Effector memory CD4-positive, alpha-beta T cell (primary cell): ENCODE results near the gene MPP3.

ENCODE experiments used
- DNase-seq, 3 donors: peaks; one replicate each; pipeline ENCODE4 v3.0.0-alpha.2; 2020
- H3K27ac ChIP-seq: 2 replicates; pipeline ENCODE4 v1.7.0; 2013; ENCODE audit warnings: mild to moderate bottlenecking, low read length, moderate library complexity; ENCODE audit not compliant: insufficient read depth, poor library complexity, severe bottlenecking
- H3K27me3 ChIP-seq: replicated peaks from 2 replicates; pipeline ENCODE4 v1.7.0; 2013; ENCODE audit warnings: mild to moderate bottlenecking, low read length; ENCODE audit not compliant: insufficient read depth, control insufficient read depth, poor library complexity, severe bottlenecking
- H3K36me3 ChIP-seq: 2 replicates; pipeline ENCODE4 v1.7.0; 2013; ENCODE audit warnings: mild to moderate bottlenecking, low read length, moderate library complexity; ENCODE audit not compliant: control insufficient read depth, insufficient read depth
- H3K4me1 ChIP-seq: 2 replicates; pipeline ENCODE4 v1.7.0; 2013; ENCODE audit warnings: low read length, mild to moderate bottlenecking; ENCODE audit not compliant: control insufficient read depth, insufficient read depth, poor library complexity, severe bottlenecking
- H3K4me3 ChIP-seq: 2 replicates; pipeline ENCODE4 v1.7.0; 2013; ENCODE audit warnings: low read length, low read depth, mild to moderate bottlenecking; ENCODE audit not compliant: insufficient read depth, poor library complexity, severe bottlenecking
- H3K9me3 ChIP-seq: 2 replicates; pipeline ENCODE4 v1.7.0; 2013; ENCODE audit warnings: mild to moderate bottlenecking, low read length, moderate library complexity; ENCODE audit not compliant: control insufficient read depth
- total RNA-seq, 3 donors: gene quantifications; one replicate each; lab custom pipeline; 2026; lab: John Stamatoyannopoulos, UW

Gene MPP3, protein sequence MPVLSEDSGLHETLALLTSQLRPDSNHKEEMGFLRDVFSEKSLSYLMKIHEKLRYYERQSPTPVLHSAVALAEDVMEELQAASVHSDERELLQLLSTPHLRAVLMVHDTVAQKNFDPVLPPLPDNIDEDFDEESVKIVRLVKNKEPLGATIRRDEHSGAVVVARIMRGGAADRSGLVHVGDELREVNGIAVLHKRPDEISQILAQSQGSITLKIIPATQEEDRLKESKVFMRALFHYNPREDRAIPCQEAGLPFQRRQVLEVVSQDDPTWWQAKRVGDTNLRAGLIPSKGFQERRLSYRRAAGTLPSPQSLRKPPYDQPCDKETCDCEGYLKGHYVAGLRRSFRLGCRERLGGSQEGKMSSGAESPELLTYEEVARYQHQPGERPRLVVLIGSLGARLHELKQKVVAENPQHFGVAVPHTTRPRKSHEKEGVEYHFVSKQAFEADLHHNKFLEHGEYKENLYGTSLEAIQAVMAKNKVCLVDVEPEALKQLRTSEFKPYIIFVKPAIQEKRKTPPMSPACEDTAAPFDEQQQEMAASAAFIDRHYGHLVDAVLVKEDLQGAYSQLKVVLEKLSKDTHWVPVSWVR
- 0.52 to 1.0 (median 0.58) reads per million in 3 donors for total RNA-seq

GRCh38 chr17:43832976-43833829 lies at the start of gene MPP3:
TSS of gene MPP3 (minus strand) at chr17:43833146. CDS start at chr17:43831906, 1,240 bp downstream.
- H3K27me3 ChIP-seq: peaks cover 4% of the 10 kb centered on the region
- no peaks in the 10 kb centered on the region for H3K9me3 ChIP-seq
- peak within 1 kb of the TSS; percentile 50 for H3K4me3 ChIP-seq
- no peak within 1 kb of the TSS for H3K27ac ChIP-seq
- peak; percentile 4 to 32 (median 17) for DNase-seq
- H3K4me1 ChIP-seq: peaks cover 7% of the 10 kb centered on the region
- H3K36me3 ChIP-seq: no peaks in the 10 kb centered on the region

- Histone ChIP-seq H3K27me3 (no peaks in the 10 kb centered on the region), H3K9me3 (no peaks in the 10 kb centered on the region), H3K4me3 (no peak overlapping the region), H3K27ac (no peak overlapping the region), H3K36me3 (no peaks in the 10 kb centered on the region), H3K4me1 (no peaks in the 10 kb centered on the region)
- DNase-seq: no peak
These were observed 49.0 kb upstream of the MPP3 start for GRCh38 chr17:43881758-43882505.

GRCh38 chr17:43881181-43881580 lies 48.2 kb upstream of the MPP3 start:
- no peaks in the 10 kb centered on the region for H3K27me3 ChIP-seq
- no peaks in the 10 kb centered on the region for H3K9me3 ChIP-seq
- no peak overlapping the region for H3K4me3 ChIP-seq
- no peaks in the 10 kb centered on the region for H3K36me3 ChIP-seq
- no peak overlapping the region for H3K27ac ChIP-seq
- no peaks in the 10 kb centered on the region for H3K4me1 ChIP-seq
- DNase-seq: no peak

- Histone ChIP-seq H3K4me3 (no peak overlapping the region), H3K27me3 (no peaks in the 10 kb centered on the region), H3K9me3 (no peaks in the 10 kb centered on the region), H3K4me1 (no peaks in the 10 kb centered on the region), H3K36me3 (no peaks in the 10 kb centered on the region), H3K27ac (no peak overlapping the region)
- peak in 1 of 3 donors; percentile 12 for DNase-seq
These were observed 47.6 kb upstream of the MPP3 start for GRCh38 chr17:43880420-43880991.

GRCh38 chr17:43879723-43880419 lies 46.9 kb upstream of the MPP3 start:
- no peaks in the 10 kb centered on the region for H3K27me3 ChIP-seq
- H3K27ac ChIP-seq: no peak overlapping the region
- H3K4me1 ChIP-seq: no peaks in the 10 kb centered on the region
- no peak overlapping the region for H3K4me3 ChIP-seq
- H3K36me3 ChIP-seq: no peaks in the 10 kb centered on the region
- no peak for DNase-seq
- no peaks in the 10 kb centered on the region for H3K9me3 ChIP-seq

- H3K9me3 ChIP-seq: no peaks in the 10 kb centered on the region
- no peak overlapping the region for H3K4me3 ChIP-seq
- H3K27me3 ChIP-seq: no peaks in the 10 kb centered on the region
- no peaks in the 10 kb centered on the region for H3K4me1 ChIP-seq
- no peak overlapping the region for H3K27ac ChIP-seq
- no peaks in the 10 kb centered on the region for H3K36me3 ChIP-seq
- DNase-seq: peak in 2 of 3 donors; percentile 11 to 42
These were observed 45.6 kb upstream of the MPP3 start for GRCh38 chr17:43878260-43879175.

DNA sequence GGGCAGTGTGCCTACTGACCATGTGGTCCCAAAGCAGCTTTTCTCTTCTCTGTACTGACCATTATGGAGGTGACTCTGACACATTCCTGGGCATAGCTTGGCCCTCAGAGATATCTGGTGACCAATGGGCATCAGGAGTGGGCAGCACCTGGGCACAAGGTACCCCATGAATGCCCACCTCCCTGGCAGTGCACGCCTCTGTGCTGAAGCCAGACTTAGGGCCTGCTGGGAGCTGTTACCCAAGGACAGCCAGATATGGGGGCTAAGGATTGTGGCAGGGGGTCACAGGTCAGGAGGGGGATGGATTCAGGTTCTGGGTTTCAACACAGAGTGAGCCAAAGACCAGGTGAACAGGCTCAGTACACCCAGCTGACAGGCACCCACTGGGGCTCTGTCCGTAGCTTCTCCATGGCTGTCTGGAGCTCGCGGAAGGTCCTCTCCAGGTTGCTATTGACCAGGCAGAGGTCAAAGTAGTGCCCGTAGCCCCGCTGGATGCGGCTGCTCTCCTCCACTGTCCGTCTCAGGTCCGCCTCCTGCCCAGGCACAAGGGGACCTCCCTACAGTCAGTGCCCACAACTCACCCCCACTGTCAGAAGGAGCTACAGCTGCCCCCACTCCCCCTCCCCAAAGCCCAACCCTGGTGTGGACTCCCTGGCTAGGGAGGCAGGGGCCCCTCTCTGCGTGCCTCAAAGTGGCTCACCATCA lies 44.7 kb upstream of the MPP3 start:
- Histone ChIP-seq H3K9me3 (no peaks in the 10 kb centered on the region), H3K27ac (no peak overlapping the region)

DNA sequence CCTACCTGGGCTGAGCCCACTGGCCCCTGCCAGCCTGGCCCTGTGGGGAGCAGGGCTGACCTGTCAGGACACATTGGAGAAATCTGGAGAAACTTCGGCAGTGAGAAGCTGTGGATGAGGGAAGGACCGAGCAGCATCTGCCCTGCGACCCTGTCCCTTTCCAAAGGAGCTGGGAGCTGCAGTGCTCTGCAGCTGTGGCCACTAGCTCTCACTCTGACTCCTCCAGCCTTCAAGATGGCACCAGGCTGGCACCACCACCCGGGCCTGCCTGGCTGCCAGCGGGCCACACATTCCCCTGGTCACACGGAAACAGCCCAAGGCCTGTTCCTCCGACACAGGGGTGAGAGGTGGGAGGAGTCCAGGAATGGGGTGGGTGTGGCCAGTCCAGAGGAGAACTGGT lies 44.1 kb upstream of the MPP3 start:
- H3K4me3 ChIP-seq: no peak overlapping the region
- no peaks in the 10 kb centered on the region for H3K27me3 ChIP-seq
- DNase-seq: no peak
- H3K4me1 ChIP-seq: no peaks in the 10 kb centered on the region
- H3K9me3 ChIP-seq: no peaks in the 10 kb centered on the region
- no peaks in the 10 kb centered on the region for H3K36me3 ChIP-seq
- H3K27ac ChIP-seq: no peak overlapping the region

More for the DNA sequence above, 44.7 kb upstream of the MPP3 start:
- H3K27me3 ChIP-seq: no peaks in the 10 kb centered on the region
- no peak overlapping the region for H3K4me3 ChIP-seq
- H3K4me1 ChIP-seq: no peaks in the 10 kb centered on the region
- no peak for DNase-seq
- H3K36me3 ChIP-seq: no peaks in the 10 kb centered on the region
